Measurements from ENCODE around the gene CD2BP2. TPM values are rescaled to one million over a fixed set of nuclear protein-coding genes. Genes with fewer than 3 reads are reported as not detected.

Gene CD2BP2
- polyA plus RNA-seq, 1 of the 3 experiments (the other 2 are of a cell fraction): 80.8 TPM

DNA sequence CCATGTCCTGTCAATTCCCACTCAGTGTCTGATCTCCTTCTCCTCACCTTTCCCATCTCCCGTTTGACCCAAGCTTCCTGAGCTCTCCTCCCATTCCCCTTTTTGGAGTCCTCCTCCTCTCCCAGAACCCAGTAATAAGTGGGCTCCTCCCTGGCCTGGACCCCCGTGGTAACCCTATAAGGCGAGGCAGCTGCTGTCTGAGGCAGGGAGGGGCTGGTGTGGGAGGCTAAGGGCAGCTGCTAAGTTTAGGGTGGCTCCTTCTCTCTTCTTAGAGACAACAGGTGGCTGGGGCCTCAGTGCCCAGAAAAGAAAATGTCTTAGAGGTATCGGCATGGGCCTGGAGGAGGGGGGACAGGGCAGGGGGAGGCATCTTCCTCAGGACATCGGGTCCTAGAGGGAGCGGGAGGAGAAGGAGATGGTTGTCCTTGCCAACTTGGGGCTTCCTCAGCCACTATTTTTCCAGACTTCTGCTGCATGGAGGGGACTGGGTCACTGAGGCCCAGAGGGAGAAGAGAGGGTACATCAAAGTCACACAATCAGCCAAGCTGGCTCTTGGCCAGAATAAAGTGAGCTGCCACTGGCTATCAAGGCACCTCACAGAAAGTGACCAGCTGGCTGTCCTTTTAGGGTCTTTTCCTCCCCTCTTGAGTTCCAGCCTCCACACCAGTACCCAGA, 17.1 kb upstream of the CD2BP2 start:
- ChIA-PET POLR2A (interaction anchor here (1.8 kb wide), 1 partner anchor 23 kb away, joined by 13 read pairs; the partner anchor contains the start of gene ZNF48), CTCF (interaction anchor here (1.3 to 1.8 kb wide), 3 partner anchors 23 to 46 kb away, joined by 5 to 7 read pairs (median 5); partner anchors contain the start of gene ZNF48)
- peaks cover 25% of the 10 kb centered on the region for H4K20me1 ChIP-seq (ENCODE audit: insufficient read depth)
- H3K79me2 ChIP-seq (ENCODE audit: insufficient read depth): peaks cover 27% of the 10 kb centered on the region
- 88% methylated on average over 6 of the region's 6 CpGs for WGBS (ENCODE audit: low lambda C conversion rate)
- H3K9ac ChIP-seq: no peak overlapping the region
- no peak overlapping the region for H3K4me2 ChIP-seq
- H3K27ac ChIP-seq (ENCODE audit: low read depth in 2 of 2, low read length in 1 of 2): peak overlapping the region in 1 of 2 experiments; percentile 91; a peak in 1 of 4 replicates
- no peaks in the 10 kb centered on the region for H3K27me3 ChIP-seq (ENCODE audit: insufficient read depth)
- peaks cover 7 to 38% of the 10 kb centered on the region in 2 experiments for H3K4me1 ChIP-seq (ENCODE audit: control insufficient read depth in 1 of 2, insufficient read depth in 2 of 2, low read depth in 1 of 2, low read length in 1 of 2)
- DNase-seq: no peak
- no peak for TF ChIP-seq YY1 (IDR thresholded peaks at IDR 0.05; ENCODE audit: low read depth)
- TF ChIP-seq TCF12 (IDR thresholded peaks at IDR 0.05): no peak
- TF ChIP-seq FOSL2 (IDR thresholded peaks at IDR 0.05; ENCODE audit: borderline replicate concordance, low read depth): no peak
- no peak for TF ChIP-seq RFX5 (IDR thresholded peaks at IDR 0.05; ENCODE audit: low read length)
- TF ChIP-seq RAD21 (IDR thresholded peaks at IDR 0.05; ENCODE audit: low read length): no peak
- no peak for TF ChIP-seq TEAD4 (IDR thresholded peaks at IDR 0.05; ENCODE audit: borderline replicate concordance, insufficient read depth)
- TF ChIP-seq SIN3A (IDR thresholded peaks at IDR 0.05; ENCODE audit: borderline replicate concordance, low read depth, low read length): no peak
- no peak for TF ChIP-seq NFIC (IDR thresholded peaks at IDR 0.05; ENCODE audit: borderline replicate concordance)
- TF ChIP-seq USF2 (IDR thresholded peaks at IDR 0.05; ENCODE audit: borderline replicate concordance, low read depth, low read length): no peak
- TF ChIP-seq GABPA (IDR thresholded peaks at IDR 0.05; ENCODE audit: low read depth): no peak
- no peak for TF ChIP-seq FOXJ3 (CRISPR knock-in tag; IDR thresholded peaks at IDR 0.05)
- no peak for TF ChIP-seq RXRA (IDR thresholded peaks at IDR 0.05; ENCODE audit: borderline replicate concordance, low read depth)
- TF ChIP-seq ZBTB33 (IDR thresholded peaks at IDR 0.05; ENCODE audit: borderline replicate concordance, low read depth): no peak
- TF ChIP-seq JUND (IDR thresholded peaks at IDR 0.05): no peak
- no peak for TF ChIP-seq IRF3 (IDR thresholded peaks at IDR 0.05; ENCODE audit: low read depth, low read length)
- no peak for TF ChIP-seq MEF2A (IDR thresholded peaks at IDR 0.05; ENCODE audit: borderline replicate concordance, low read depth)
- TF ChIP-seq FOXM1 (IDR thresholded peaks at IDR 0.05; ENCODE audit: low read depth): no peak
- no peak for TF ChIP-seq TAF1 (IDR thresholded peaks at IDR 0.05; ENCODE audit: borderline replicate concordance, low read depth, low read length)
- H3K9me3 ChIP-seq: no peaks in the 10 kb centered on the region
- H3K4me3 ChIP-seq (ENCODE audit: low read depth in 2 of 2, low read length in 1 of 2): no peak overlapping the region
- H3K9me2 ChIP-seq: no peaks in the 10 kb centered on the region
- H3F3A ChIP-seq (replicated peaks; ENCODE audit: insufficient read depth): peaks cover 4% of the 10 kb centered on the region
- H2AFZ ChIP-seq (ENCODE audit: low read depth): no peak overlapping the region
- H3K36me3 ChIP-seq (replicated peaks in 1 of 2; ENCODE audit: control insufficient read depth in 1 of 2, insufficient read depth in 2 of 2, low read length in 1 of 2): no peaks in the 10 kb centered on the region

Data from SK-N-SH (cell line).